Mesendoderm (in vitro differentiated cells): ENCODE measurements around the gene CAMTA1.
"Not testable (repeated sequence)": the region's sequence is repeated elsewhere in the genome, so short reads cannot be mapped to it uniquely, and the experiment has no call there.

Experiments
- DNase-seq: peaks from one replicate; pipeline ENCODE4 v3.0.0; 2013
- H2AK5ac ChIP-seq: 2 replicates; pipeline ENCODE4 v1.6.1; 2013; ENCODE audit warnings: low read length, inconsistent platforms
- H2BK120ac ChIP-seq: 2 replicates; pipeline ENCODE4 v1.6.1; 2013; ENCODE audit warnings: low read depth, mild to moderate bottlenecking, low read length, moderate library complexity, mixed read lengths
- H2BK15ac ChIP-seq: replicated peaks from 2 replicates; pipeline ENCODE4 v1.6.1; 2013; ENCODE audit warnings: low read depth, mild to moderate bottlenecking, moderate library complexity
- H2BK5ac ChIP-seq: 2 replicates; pipeline ENCODE4 v1.6.1; 2013; ENCODE audit warnings: low read length, inconsistent platforms
- H3K18ac ChIP-seq: 2 replicates; pipeline ENCODE4 v1.6.1; 2013; ENCODE audit warnings: mild to moderate bottlenecking, low read length, mixed read lengths
- H3K23ac ChIP-seq: one replicate; pipeline ENCODE4 v1.6.1; 2013; ENCODE audit warnings: low read length
- H3K27ac ChIP-seq: 2 replicates; pipeline ENCODE4 v1.5.1; 2013; ENCODE audit warnings: low read depth, mild to moderate bottlenecking, inconsistent platforms, low read length, moderate library complexity
- H3K27me3 ChIP-seq: 2 replicates; pipeline ENCODE4 v1.6.1; 2013; ENCODE audit warnings: low read length, control low read depth, mild to moderate bottlenecking, inconsistent platforms; ENCODE audit not compliant: insufficient read depth, poor library complexity
- H3K36me3 ChIP-seq: 2 replicates; pipeline ENCODE4 v1.6.1; 2013; ENCODE audit warnings: low read length, inconsistent platforms; ENCODE audit not compliant: control insufficient read depth, insufficient read depth
- H3K4ac ChIP-seq: one replicate; pipeline ENCODE4 v1.6.1; 2013; ENCODE audit warnings: low read depth, mild to moderate bottlenecking, low read length, moderate library complexity
- H3K4me1 ChIP-seq: 2 replicates; pipeline ENCODE4 v1.6.1; 2013; ENCODE audit warnings: low read depth, low read length, inconsistent platforms; ENCODE audit not compliant: control insufficient read depth
- H3K4me2 ChIP-seq: 2 replicates; pipeline ENCODE4 v1.6.1; 2013; ENCODE audit warnings: low read length
- H3K4me3 ChIP-seq: 2 replicates; pipeline ENCODE4 v1.5.1; 2013; ENCODE audit warnings: mild to moderate bottlenecking, low read length
- H3K56ac ChIP-seq: one replicate; pipeline ENCODE4 v1.6.1; 2013; ENCODE audit warnings: low read length
- H3K79me1 ChIP-seq: 2 replicates; pipeline ENCODE4 v1.6.1; 2013; ENCODE audit warnings: low read length, inconsistent platforms
- H3K79me2 ChIP-seq: 2 replicates; pipeline ENCODE4 v1.6.1; 2013; ENCODE audit warnings: mild to moderate bottlenecking, low read length; ENCODE audit not compliant: control insufficient read depth, insufficient read depth
- H3K9ac ChIP-seq: 2 replicates; pipeline ENCODE4 v1.6.1; 2013; ENCODE audit warnings: low read length, inconsistent platforms
- H4K5ac ChIP-seq: one replicate; pipeline ENCODE4 v1.6.1; 2013; ENCODE audit warnings: low read length
- H4K8ac ChIP-seq: one replicate; pipeline ENCODE4 v1.6.1; 2013; ENCODE audit warnings: low read depth, mild to moderate bottlenecking, control low read depth, low read length, moderate library complexity
- WGBS: extraction: QIAGEN DNeasy Blood & Tissue Kit; methylation state at CpG from one replicate; pipeline ENCODE4 v1.1.7; 2013; ENCODE audit warnings: low lambda C conversion rate, missing lambda C conversion rate; ENCODE audit not compliant: insufficient coverage; ENCODE audit errors: extremely low coverage; 5-methylcytosine and 5-hydroxymethylcytosine counted together

Gene CAMTA1

GRCh38 chr1:7153464-7153863 lies 368.2 kb downstream of the CAMTA1 start:
- no peak overlapping the region for H3K18ac ChIP-seq
- H3K4me2 ChIP-seq: no peak overlapping the region
- no peak overlapping the region for H3K4ac ChIP-seq
- H3K79me1 ChIP-seq: no peaks in the 10 kb centered on the region
- H3K4me3 ChIP-seq: no peak overlapping the region
- H4K5ac ChIP-seq: no peak overlapping the region
- no peak overlapping the region for H2BK5ac ChIP-seq
- no peaks in the 10 kb centered on the region for H3K79me2 ChIP-seq
- H3K9ac ChIP-seq: no peak overlapping the region
- no peak overlapping the region for H2AK5ac ChIP-seq
- no CpG with 5 or more reads among the region's 10 CpGs for WGBS
- H3K36me3 ChIP-seq: no peaks in the 10 kb centered on the region
- H4K8ac ChIP-seq: no peak overlapping the region
- no peak overlapping the region for H3K56ac ChIP-seq
- peaks cover 3% of the 10 kb centered on the region for H3K4me1 ChIP-seq
- no peak overlapping the region for H2BK120ac ChIP-seq
- H2BK15ac ChIP-seq: no peak overlapping the region
- H3K23ac ChIP-seq: no peak overlapping the region
- no peaks in the 10 kb centered on the region for H3K27me3 ChIP-seq
- no peak for DNase-seq
- no peak overlapping the region for H3K27ac ChIP-seq

DNA sequence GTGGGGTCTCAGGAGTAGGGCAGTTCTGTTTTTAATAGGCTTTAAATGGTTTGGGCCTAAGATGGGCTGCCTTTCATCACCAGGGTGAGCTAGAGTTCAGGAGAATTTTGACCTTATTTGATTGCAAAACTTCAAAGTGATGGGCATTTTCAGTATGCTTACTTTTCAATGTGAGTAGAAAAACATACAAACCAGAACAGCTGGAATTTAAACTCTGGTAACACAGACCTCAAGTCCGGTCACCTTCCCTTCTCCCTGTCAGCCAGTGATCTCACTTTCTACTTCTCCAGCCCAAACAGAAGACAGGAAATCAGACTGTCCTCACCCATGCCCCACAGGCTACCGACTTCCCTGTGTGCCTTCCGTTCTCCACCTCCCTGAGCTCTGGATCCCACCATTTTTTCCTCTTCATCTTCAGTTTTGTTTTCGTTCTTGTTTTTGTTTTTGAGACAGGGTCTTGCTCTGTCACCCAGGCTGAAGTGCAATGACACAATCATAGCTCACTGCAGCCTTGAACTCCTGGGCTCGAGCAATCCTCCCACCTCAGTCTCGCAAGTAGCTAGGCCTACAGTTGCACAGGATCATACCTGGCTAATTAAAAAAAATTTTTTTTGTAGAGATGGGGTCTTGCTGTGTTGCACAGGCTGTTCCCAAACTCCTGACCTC lies 374.0 kb downstream of the CAMTA1 start:
- Histone ChIP-seq H2BK5ac (no peak overlapping the region), H3K27ac (no peak overlapping the region), H3K4me3 (no peak overlapping the region), H3K27me3 (no peaks in the 10 kb centered on the region), H2BK15ac (no peak overlapping the region), H3K4me1 (no peaks in the 10 kb centered on the region), H3K4ac (no peak overlapping the region), H3K23ac (no peak overlapping the region), H3K9ac (no peak overlapping the region), H4K5ac (no peak overlapping the region), H3K18ac (no peak overlapping the region), H3K79me2 (no peaks in the 10 kb centered on the region), H3K4me2 (no peak overlapping the region), H3K36me3 (no peaks in the 10 kb centered on the region), H2BK120ac (no peak overlapping the region), H3K56ac (no peak overlapping the region), H2AK5ac (no peak overlapping the region), H4K8ac (no peak overlapping the region), H3K79me1 (no peaks in the 10 kb centered on the region)
- no CpG with 5 or more reads among the region's 6 CpGs for WGBS
- no peak for DNase-seq

- not testable (repeated sequence) for H4K5ac ChIP-seq, H2AK5ac ChIP-seq, H3K79me1 ChIP-seq, H3K27ac ChIP-seq, H3K56ac ChIP-seq, H3K9ac ChIP-seq, H2BK15ac ChIP-seq, H3K4ac ChIP-seq, DNase-seq, H3K18ac ChIP-seq, H3K23ac ChIP-seq, H3K4me2 ChIP-seq, H3K4me1 ChIP-seq, H4K8ac ChIP-seq, H3K79me2 ChIP-seq, H2BK120ac ChIP-seq, H3K36me3 ChIP-seq, H3K27me3 ChIP-seq, H2BK5ac ChIP-seq, H3K4me3 ChIP-seq
- no CpG with 5 or more reads among the region's 2 CpGs for WGBS
These were observed 383.3 kb downstream of the CAMTA1 start for GRCh38 chr1:7168554-7168953.

- DNase-seq: no peak
- H3K4me3 ChIP-seq: no peak overlapping the region
- WGBS: no CpG with 5 or more reads among the region's 1 CpG
- H3K36me3 ChIP-seq: no peaks in the 10 kb centered on the region
- H3K79me2 ChIP-seq: no peaks in the 10 kb centered on the region
- no peak overlapping the region for H3K4me2 ChIP-seq
- H3K18ac ChIP-seq: no peak overlapping the region
- H3K27me3 ChIP-seq: no peaks in the 10 kb centered on the region
- H3K79me1 ChIP-seq: no peaks in the 10 kb centered on the region
- no peak overlapping the region for H2AK5ac ChIP-seq
- H3K4ac ChIP-seq: no peak overlapping the region
- H4K8ac ChIP-seq: no peak overlapping the region
- no peaks in the 10 kb centered on the region for H3K4me1 ChIP-seq
- no peak overlapping the region for H4K5ac ChIP-seq
- no peak overlapping the region for H2BK120ac ChIP-seq
- H3K23ac ChIP-seq: no peak overlapping the region
- no peak overlapping the region for H3K9ac ChIP-seq
- no peak overlapping the region for H3K56ac ChIP-seq
- H2BK15ac ChIP-seq: no peak overlapping the region
- no peak overlapping the region for H2BK5ac ChIP-seq
- H3K27ac ChIP-seq: no peak overlapping the region
These were observed 385.9 kb downstream of the CAMTA1 start for GRCh38 chr1:7171168-7171567.

- WGBS: no CpG with 5 or more reads among the region's 6 CpGs
These were observed 386.3 kb downstream of the CAMTA1 start for GRCh38 chr1:7171574-7171973.

DNA sequence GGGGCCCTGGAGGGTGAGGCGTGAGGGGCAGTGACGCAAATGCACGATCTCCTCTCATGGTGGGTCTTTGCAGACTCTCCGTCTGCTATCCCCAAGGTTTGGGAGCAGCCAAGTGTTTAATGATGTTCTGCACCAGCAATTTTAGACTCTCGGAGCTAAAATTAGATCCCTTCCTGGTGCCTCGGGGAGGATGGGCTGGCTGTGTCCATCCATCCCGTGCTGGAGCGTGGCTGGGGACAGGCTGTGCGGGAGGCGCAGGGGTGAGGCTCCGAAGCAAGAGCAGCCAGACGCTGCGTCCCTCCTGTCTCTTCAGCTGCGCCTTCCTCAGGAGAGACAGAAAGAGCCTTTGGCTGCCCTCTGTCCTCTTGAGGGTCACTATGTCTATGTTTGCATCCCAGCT lies 387.6 kb downstream of the CAMTA1 start:
- Histone ChIP-seq H3K27ac (no peak overlapping the region), H4K5ac (no peak overlapping the region), H2BK5ac (no peak overlapping the region), H3K23ac (no peak overlapping the region), H3K79me2 (no peaks in the 10 kb centered on the region), H3K4ac (no peak overlapping the region), H3K9ac (no peak overlapping the region), H2AK5ac (no peak overlapping the region), H3K27me3 (no peaks in the 10 kb centered on the region), H3K36me3 (no peaks in the 10 kb centered on the region), H3K4me1 (no peaks in the 10 kb centered on the region), H3K18ac (no peak overlapping the region), H3K4me3 (no peak overlapping the region), H3K79me1 (no peaks in the 10 kb centered on the region), H3K56ac (no peak overlapping the region), H2BK120ac (no peak overlapping the region), H4K8ac (no peak overlapping the region), H2BK15ac (no peak overlapping the region), H3K4me2 (no peak overlapping the region)
- no peak for DNase-seq
- WGBS: no CpG with 5 or more reads among the region's 14 CpGs

More at GRCh38 chr1:7171574-7171973, 386.3 kb downstream of the CAMTA1 start:
- Histone ChIP-seq H3K18ac (no peak overlapping the region), H3K79me2 (no peaks in the 10 kb centered on the region), H2BK5ac (no peak overlapping the region), H2AK5ac (no peak overlapping the region), H3K4me3 (no peak overlapping the region), H3K79me1 (no peaks in the 10 kb centered on the region), H4K8ac (no peak overlapping the region), H3K23ac (no peak overlapping the region), H3K4me1 (no peaks in the 10 kb centered on the region), H3K4me2 (no peak overlapping the region), H3K4ac (no peak overlapping the region), H3K36me3 (no peaks in the 10 kb centered on the region), H3K9ac (no peak overlapping the region), H3K56ac (no peak overlapping the region), H3K27me3 (no peaks in the 10 kb centered on the region), H3K27ac (no peak overlapping the region), H4K5ac (no peak overlapping the region), H2BK15ac (no peak overlapping the region), H2BK120ac (no peak overlapping the region)
- DNase-seq: no peak
